ENCODE results near the gene CD19.

GRCh38 chr16:28895609-28896008, 36.2 kb upstream of the CD19 start:
- TF ChIP-seq, protein P1, sequence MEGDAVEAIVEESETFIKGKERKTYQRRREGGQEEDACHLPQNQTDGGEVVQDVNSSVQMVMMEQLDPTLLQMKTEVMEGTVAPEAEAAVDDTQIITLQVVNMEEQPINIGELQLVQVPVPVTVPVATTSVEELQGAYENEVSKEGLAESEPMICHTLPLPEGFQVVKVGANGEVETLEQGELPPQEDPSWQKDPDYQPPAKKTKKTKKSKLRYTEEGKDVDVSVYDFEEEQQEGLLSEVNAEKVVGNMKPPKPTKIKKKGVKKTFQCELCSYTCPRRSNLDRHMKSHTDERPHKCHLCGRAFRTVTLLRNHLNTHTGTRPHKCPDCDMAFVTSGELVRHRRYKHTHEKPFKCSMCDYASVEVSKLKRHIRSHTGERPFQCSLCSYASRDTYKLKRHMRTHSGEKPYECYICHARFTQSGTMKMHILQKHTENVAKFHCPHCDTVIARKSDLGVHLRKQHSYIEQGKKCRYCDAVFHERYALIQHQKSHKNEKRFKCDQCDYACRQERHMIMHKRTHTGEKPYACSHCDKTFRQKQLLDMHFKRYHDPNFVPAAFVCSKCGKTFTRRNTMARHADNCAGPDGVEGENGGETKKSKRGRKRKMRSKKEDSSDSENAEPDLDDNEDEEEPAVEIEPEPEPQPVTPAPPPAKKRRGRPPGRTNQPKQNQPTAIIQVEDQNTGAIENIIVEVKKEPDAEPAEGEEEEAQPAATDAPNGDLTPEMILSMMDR (IDR thresholded peaks at IDR 0.05): no peak
- no peak for TF ChIP-seq POLR2A (IDR thresholded peaks at IDR 0.05)
